Measurements from ENCODE around the gene CYTH3. TPM values are rescaled to one million over a fixed set of nuclear protein-coding genes. Genes with fewer than 3 reads are reported as not detected.

The CYTH3 gene
- total RNA-seq, 1 donor from 2014 or later = 29.5 TPM

DNA sequence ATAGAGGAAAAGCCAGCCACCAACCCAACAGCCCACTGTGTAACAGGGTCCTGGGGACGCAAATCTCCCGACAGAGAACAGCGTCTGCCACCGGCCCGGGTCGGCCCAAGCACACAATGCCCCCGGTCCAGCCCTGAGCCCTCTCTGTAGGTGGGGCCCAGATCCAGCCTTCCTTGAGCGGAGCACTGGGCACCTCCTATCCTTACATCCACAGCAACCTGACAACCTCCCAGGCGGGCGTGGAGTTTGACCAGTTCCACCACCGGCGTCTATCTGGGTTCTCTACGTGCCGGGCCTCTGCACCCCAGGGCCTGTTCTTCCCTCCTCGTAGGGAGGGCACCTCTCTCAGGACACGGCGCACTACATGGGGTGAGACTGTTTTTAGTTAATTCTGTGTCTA, 109.0 kb downstream of the CYTH3 start:
- Histone ChIP-seq H3K36me3 (peaks cover 0 to 29% of the 10 kb centered on the region in 2 donors), H3K4me3 (no peak overlapping the region), H3K27ac (no peak overlapping the region), H3K9me3 (no peaks in the 10 kb centered on the region), H3K4me1 (no peaks in the 10 kb centered on the region), H3K27me3 (no peaks in the 10 kb centered on the region)
- TF ChIP-seq CTCF (IDR thresholded peaks at IDR 0.05) (no peak), POLR2A (IDR thresholded peaks at IDR 0.05) (no peak), POLR2AphosphoS5 (IDR thresholded peaks at IDR 0.05; ENCODE audit: insufficient read depth in 1 of 2, low read depth in 1 of 2) (no peak)
- intact Hi-C loops (cut with DNase I) = no loop called here
- DNase-seq (ENCODE audit: extremely low spot score in 2 of 2) = no peak

- TF ChIP-seq CTCF (IDR thresholded peaks at IDR 0.05) (no peak), POLR2AphosphoS5 (IDR thresholded peaks at IDR 0.05; ENCODE audit: insufficient read depth in 1 of 2, low read depth in 1 of 2) (peak in 1 of 2 donors; percentile 8)
- no peaks in the 10 kb centered on the region for H3K4me1 ChIP-seq
- peaks cover 0 to 35% of the 10 kb centered on the region in 2 donors for H3K36me3 ChIP-seq
- no peak overlapping the region for H3K4me3 ChIP-seq
- H3K27ac ChIP-seq = no peak overlapping the region
- no peaks in the 10 kb centered on the region for H3K27me3 ChIP-seq
- intact Hi-C loops (cut with DNase I) = loop anchor here (1.0 kb wide), 1 partner anchor 14 kb away; no protein-coding TSS in a partner anchor
- DNase-seq (ENCODE audit: extremely low spot score in 2 of 2) = no peak
- no peaks in the 10 kb centered on the region for H3K9me3 ChIP-seq
Observed at GRCh38 chr7:6162650-6163366, 109.6 kb downstream of the CYTH3 start.

GRCh38 chr7:6162331-6162620, 110.1 kb downstream of the CYTH3 start:
- H3K36me3 ChIP-seq = peaks cover 0 to 41% of the 10 kb centered on the region in 2 donors
- no peak overlapping the region for H3K27ac ChIP-seq
- intact Hi-C loops (cut with DNase I) = loop anchor here (1.0 kb wide), 1 partner anchor 15 kb away; no protein-coding TSS in a partner anchor
- no peak for TF ChIP-seq POLR2A (IDR thresholded peaks at IDR 0.05)
- TF ChIP-seq POLR2AphosphoS5 (IDR thresholded peaks at IDR 0.05; ENCODE audit: insufficient read depth in 1 of 2, low read depth in 1 of 2) = peak in 1 of 2 donors; percentile 36
- no peak for TF ChIP-seq CTCF (IDR thresholded peaks at IDR 0.05)
- no peaks in the 10 kb centered on the region for H3K27me3 ChIP-seq
- DNase-seq (ENCODE audit: extremely low spot score in 2 of 2) = no peak
- no peaks in the 10 kb centered on the region for H3K9me3 ChIP-seq
- no peak overlapping the region for H3K4me3 ChIP-seq
- H3K4me1 ChIP-seq = no peaks in the 10 kb centered on the region

DNA sequence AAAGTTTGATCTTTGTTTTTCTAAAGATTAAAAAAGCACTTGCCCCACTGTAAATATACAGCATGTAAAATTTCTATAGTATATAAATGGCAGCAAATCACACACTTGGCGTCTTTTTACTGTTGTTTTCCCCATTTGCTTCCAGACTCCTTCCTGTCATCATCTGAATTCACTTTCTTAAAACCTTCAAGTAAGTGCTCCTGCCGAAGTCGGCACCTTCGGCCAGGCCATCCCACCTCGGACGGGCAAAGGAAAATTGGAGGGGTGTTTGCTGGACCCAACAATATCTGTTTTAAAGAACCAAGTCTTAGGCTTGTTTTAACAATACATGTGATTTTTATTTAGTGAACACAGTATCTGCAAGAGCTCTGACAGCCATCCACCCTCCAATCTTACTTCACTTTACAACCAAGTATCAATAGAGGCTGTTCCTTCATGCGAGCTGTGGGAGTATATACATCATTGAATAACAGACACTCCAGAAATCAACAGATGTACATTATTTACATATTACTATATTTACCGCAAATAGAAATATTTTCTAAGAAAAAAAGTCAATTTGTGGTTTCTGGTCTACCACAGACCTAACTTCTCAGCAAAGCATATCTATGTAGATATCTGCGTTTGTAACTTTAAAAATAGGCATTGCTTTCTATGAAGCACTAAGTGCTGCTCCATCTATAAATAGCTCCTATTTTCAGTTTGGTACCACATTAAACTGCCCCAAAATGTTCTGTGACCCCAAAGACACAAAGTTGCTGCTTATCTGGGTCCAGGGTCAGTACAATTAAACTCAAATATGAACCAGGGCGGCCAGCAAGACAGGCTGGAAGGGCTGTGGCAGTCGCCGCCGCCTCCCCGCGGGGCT, 110.7 kb downstream of the CYTH3 start:
- no peak for TF ChIP-seq CTCF (IDR thresholded peaks at IDR 0.05)
- TF ChIP-seq POLR2AphosphoS5 (IDR thresholded peaks at IDR 0.05; ENCODE audit: insufficient read depth in 1 of 2, low read depth in 1 of 2) = no peak
- no peak for TF ChIP-seq POLR2A (IDR thresholded peaks at IDR 0.05)
- H3K36me3 ChIP-seq = peaks cover 0 to 46% of the 10 kb centered on the region in 2 donors
- no peaks in the 10 kb centered on the region for H3K9me3 ChIP-seq
- intact Hi-C loops (cut with DNase I) = loop anchor here (1.0 kb wide), 1 partner anchor 16 kb away; no protein-coding TSS in a partner anchor
- DNase-seq (ENCODE audit: extremely low spot score in 2 of 2) = no peak
- no peaks in the 10 kb centered on the region for H3K27me3 ChIP-seq
- H3K27ac ChIP-seq = no peak overlapping the region
- no peaks in the 10 kb centered on the region for H3K4me1 ChIP-seq
- no peak overlapping the region for H3K4me3 ChIP-seq

Measured in vagina (tissue), 2 donors.